ENCODE measurements around the gene RGS2. TPM values are rescaled to one million over a fixed set of nuclear protein-coding genes. Genes with fewer than 3 reads are reported as not detected.

RGS2 gene
- total RNA-seq, 1 donor = 5.8 TPM

- Histone ChIP-seq H3K27me3 (ENCODE audit: insufficient read depth, low read length) (no peaks in the 10 kb centered on the region), H3K79me2 (ENCODE audit: insufficient read depth, low read length) (no peaks in the 10 kb centered on the region), H3K36me3 (ENCODE audit: insufficient read depth, low read length) (no peaks in the 10 kb centered on the region), H3K9me3 (ENCODE audit: low read depth, low read length) (no peaks in the 10 kb centered on the region), H4K20me1 (ENCODE audit: insufficient read depth, low read length) (no peaks in the 10 kb centered on the region), H2AFZ (ENCODE audit: low read length) (no peak overlapping the region), H3K4me3 (ENCODE audit: insufficient read depth, low read length) (no peak overlapping the region), H3K4me2 (ENCODE audit: insufficient read depth, low read length) (no peak overlapping the region), H3K4me1 (ENCODE audit: insufficient read depth, low read length) (no peaks in the 10 kb centered on the region), H3K27ac (ENCODE audit: low read depth, low read length) (no peak overlapping the region)
- TF ChIP-seq CTCF (IDR thresholded peaks at IDR 0.05; ENCODE audit: extremely low read depth, low read depth, low read length) = no peak
- DNase-seq (ENCODE audit: insufficient read length, low spot score, missing footprints) = no peak
Measured at GRCh38 chr1:192849442-192849841, 40.6 kb downstream of the RGS2 start.

- H3K36me3 ChIP-seq (ENCODE audit: insufficient read depth, low read length) = no peaks in the 10 kb centered on the region
- no peaks in the 10 kb centered on the region for H3K9me3 ChIP-seq (ENCODE audit: low read depth, low read length)
- TF ChIP-seq CTCF (IDR thresholded peaks at IDR 0.05; ENCODE audit: extremely low read depth, low read depth, low read length) = no peak
- H3K4me2 ChIP-seq (ENCODE audit: insufficient read depth, low read length) = no peak overlapping the region
- no peak overlapping the region for H3K4me3 ChIP-seq (ENCODE audit: insufficient read depth, low read length)
- DNase-seq (ENCODE audit: insufficient read length, low spot score, missing footprints) = no peak
- no peaks in the 10 kb centered on the region for H3K27me3 ChIP-seq (ENCODE audit: insufficient read depth, low read length)
- no peaks in the 10 kb centered on the region for H3K4me1 ChIP-seq (ENCODE audit: insufficient read depth, low read length)
- no peaks in the 10 kb centered on the region for H4K20me1 ChIP-seq (ENCODE audit: insufficient read depth, low read length)
- H3K27ac ChIP-seq (ENCODE audit: low read depth, low read length) = no peak overlapping the region
- H2AFZ ChIP-seq (ENCODE audit: low read length) = no peak overlapping the region
- no peaks in the 10 kb centered on the region for H3K79me2 ChIP-seq (ENCODE audit: insufficient read depth, low read length)
Measured at GRCh38 chr1:192852001-192852947, 43.4 kb downstream of the RGS2 start.

GRCh38 chr1:192858456-192858855, 49.6 kb downstream of the RGS2 start:
- Histone ChIP-seq H2AFZ (ENCODE audit: low read length) (no peak overlapping the region), H3K4me3 (ENCODE audit: insufficient read depth, low read length) (no peak overlapping the region), H3K27me3 (ENCODE audit: insufficient read depth, low read length) (no peaks in the 10 kb centered on the region), H3K27ac (ENCODE audit: low read depth, low read length) (no peak overlapping the region), H3K79me2 (ENCODE audit: insufficient read depth, low read length) (no peaks in the 10 kb centered on the region), H3K36me3 (ENCODE audit: insufficient read depth, low read length) (no peaks in the 10 kb centered on the region), H3K4me2 (ENCODE audit: insufficient read depth, low read length) (no peak overlapping the region), H3K4me1 (ENCODE audit: insufficient read depth, low read length) (no peaks in the 10 kb centered on the region), H3K9me3 (ENCODE audit: low read depth, low read length) (no peaks in the 10 kb centered on the region), H4K20me1 (ENCODE audit: insufficient read depth, low read length) (no peaks in the 10 kb centered on the region)
- no peak for DNase-seq (ENCODE audit: insufficient read length, low spot score, missing footprints)
- TF ChIP-seq CTCF (IDR thresholded peaks at IDR 0.05; ENCODE audit: extremely low read depth, low read depth, low read length) = no peak

- H3K27ac ChIP-seq (ENCODE audit: low read depth, low read length) = no peak overlapping the region
- no peak overlapping the region for H3K4me2 ChIP-seq (ENCODE audit: insufficient read depth, low read length)
- H3K79me2 ChIP-seq (ENCODE audit: insufficient read depth, low read length) = no peaks in the 10 kb centered on the region
- no peak overlapping the region for H3K4me3 ChIP-seq (ENCODE audit: insufficient read depth, low read length)
- no peaks in the 10 kb centered on the region for H4K20me1 ChIP-seq (ENCODE audit: insufficient read depth, low read length)
- no peaks in the 10 kb centered on the region for H3K9me3 ChIP-seq (ENCODE audit: low read depth, low read length)
- no peak for DNase-seq (ENCODE audit: insufficient read length, low spot score, missing footprints)
- H3K36me3 ChIP-seq (ENCODE audit: insufficient read depth, low read length) = no peaks in the 10 kb centered on the region
- TF ChIP-seq CTCF (IDR thresholded peaks at IDR 0.05; ENCODE audit: extremely low read depth, low read depth, low read length) = no peak
- H2AFZ ChIP-seq (ENCODE audit: low read length) = no peak overlapping the region
- no peaks in the 10 kb centered on the region for H3K27me3 ChIP-seq (ENCODE audit: insufficient read depth, low read length)
- H3K4me1 ChIP-seq (ENCODE audit: insufficient read depth, low read length) = no peaks in the 10 kb centered on the region
Measured at GRCh38 chr1:192859808-192860207, 51.0 kb downstream of the RGS2 start.

Data from osteoblast (primary cell).